Glomerular endothelial cell (primary cell): Measurements from ENCODE around the gene KCNQ5. TPM values are rescaled to one million over a fixed set of nuclear protein-coding genes. Genes with fewer than 3 reads are reported as not detected.

Experiments used
- DNase-seq: peaks from one replicate; pipeline ENCODE4 v3.0.0-alpha.2; 2011; ENCODE audit warnings: low read depth, low spot score; ENCODE audit errors: extremely low read depth
- total RNA-seq: library from RNA; depleted of rRNA; stranded (reverse); fragments of >200 nt; gene quantifications from 2 replicates; pipeline ENCODE4 v1.2.3, GENCODE V29; 2015

Gene KCNQ5
- total RNA-seq, 1 donor from 2014 or later = 1.1 TPM

GRCh38 chr6:72943699-72944098, 321.8 kb downstream of the KCNQ5 start:
- no peak for DNase-seq

GRCh38 chr6:72944660-72945059, 322.8 kb downstream of the KCNQ5 start:
- DNase-seq = no peak

- no peak for DNase-seq
Measured at GRCh38 chr6:72946774-72947173, 324.9 kb downstream of the KCNQ5 start.

GRCh38 chr6:72947534-72947933, 325.7 kb downstream of the KCNQ5 start:
- no peak for DNase-seq

- DNase-seq = no peak
Measured at GRCh38 chr6:72948153-72948552, 326.3 kb downstream of the KCNQ5 start.

GRCh38 chr6:72950114-72950860, 328.4 kb downstream of the KCNQ5 start:
- no peak for DNase-seq

- peak; percentile 12 for DNase-seq
Measured at GRCh38 chr6:72952808-72953630, 331.2 kb downstream of the KCNQ5 start.

GRCh38 chr6:72953971-72954381, 332.1 kb downstream of the KCNQ5 start:
- no peak for DNase-seq

GRCh38 chr6:72954716-72955115, 332.9 kb downstream of the KCNQ5 start:
- no peak for DNase-seq

- DNase-seq = no peak
Measured at GRCh38 chr6:72955666-72956065, 333.8 kb downstream of the KCNQ5 start.

- no peak for DNase-seq
Measured at GRCh38 chr6:72956272-72956671, 334.4 kb downstream of the KCNQ5 start.

GRCh38 chr6:72959821-72960220, 338.0 kb downstream of the KCNQ5 start:
- no peak for DNase-seq

- DNase-seq = no peak
Measured at GRCh38 chr6:72963946-72964345, 342.1 kb downstream of the KCNQ5 start.

GRCh38 chr6:72966628-72967280, 344.9 kb downstream of the KCNQ5 start:
- DNase-seq = no peak

GRCh38 chr6:72967329-72967728, 345.5 kb downstream of the KCNQ5 start:
- no peak for DNase-seq

- DNase-seq = no peak
Measured at GRCh38 chr6:72968704-72969103, 346.8 kb downstream of the KCNQ5 start.

- no peak for DNase-seq
Measured at GRCh38 chr6:72969666-72970065, 347.8 kb downstream of the KCNQ5 start.

- no peak for DNase-seq
Measured at GRCh38 chr6:72972579-72972978, 350.7 kb downstream of the KCNQ5 start.

GRCh38 chr6:72974276-72974675, 352.4 kb downstream of the KCNQ5 start:
- no peak for DNase-seq

GRCh38 chr6:72975352-72975752, 353.5 kb downstream of the KCNQ5 start:
- DNase-seq = no peak

GRCh38 chr6:72976484-72976883, 354.6 kb downstream of the KCNQ5 start:
- DNase-seq = no peak

GRCh38 chr6:72977114-72977513, 355.2 kb downstream of the KCNQ5 start:
- no peak for DNase-seq
